GM18520 (cell line): ENCODE results near the gene TTLL4.

Experiments used
- ATAC-seq: cut with Tn5 transposase; IDR thresholded peaks from one replicate; pipeline ENCODE4 v1.9.1; 2021; ENCODE audit not compliant: unreplicated experiment

Gene TTLL4

DNA sequence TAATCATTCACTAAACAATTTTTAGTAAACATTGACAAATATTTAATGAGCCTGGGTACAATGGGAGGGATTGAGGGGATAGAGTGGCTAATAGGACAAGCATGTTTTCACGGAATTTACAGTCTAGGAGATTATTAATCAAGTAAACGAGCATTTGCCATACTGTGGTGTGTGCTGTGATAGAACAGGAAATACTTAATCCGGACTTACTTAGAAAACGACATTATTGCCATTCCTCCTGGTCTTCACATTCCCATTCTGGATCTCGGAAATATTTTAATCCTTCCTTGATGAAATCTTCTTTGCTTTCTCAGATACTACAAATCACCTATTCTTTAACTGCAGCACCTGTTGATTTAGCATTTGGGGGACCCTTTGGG lies 905 bp downstream of the TTLL4 start:
- no peak for ATAC-seq

DNA sequence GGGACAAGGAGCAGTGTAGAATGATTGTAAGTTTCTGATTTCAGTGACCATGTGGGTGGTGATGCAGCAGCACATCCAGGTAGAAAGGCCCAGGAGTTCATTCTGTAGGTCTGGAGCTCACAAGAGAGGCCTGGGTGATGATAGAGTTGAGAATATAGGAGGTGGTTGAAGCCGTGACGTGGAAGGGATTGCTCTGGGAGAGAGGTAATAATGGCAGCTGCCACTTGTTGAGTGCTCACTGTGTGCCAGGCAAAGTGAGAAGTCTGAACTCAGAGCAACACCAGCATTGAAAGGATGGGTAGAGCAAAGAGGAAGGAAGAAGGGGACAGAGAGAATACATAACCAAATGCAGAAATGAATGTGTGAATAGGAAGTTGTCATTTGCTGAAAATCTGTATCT lies 3.3 kb downstream of the TTLL4 start:
- ATAC-seq = no peak

DNA sequence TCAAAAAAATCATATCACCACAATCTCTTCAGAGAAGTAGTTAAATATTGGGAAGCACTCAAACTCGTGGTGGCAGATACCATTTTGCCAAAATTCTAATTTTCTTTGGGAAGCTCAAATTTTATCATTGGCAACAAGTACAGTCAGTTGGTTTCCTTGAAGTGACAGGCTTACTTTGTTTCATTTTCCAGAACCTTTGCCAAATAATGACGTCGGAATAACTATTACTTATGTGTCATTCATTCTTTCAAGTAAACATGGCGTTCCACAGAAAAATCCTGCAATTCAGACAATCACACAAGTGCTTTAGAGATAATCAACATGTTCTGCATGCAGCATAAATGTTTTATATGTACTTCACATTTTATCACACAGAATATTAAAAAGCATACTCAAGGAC lies 5.4 kb downstream of the TTLL4 start:
- no peak for ATAC-seq

DNA sequence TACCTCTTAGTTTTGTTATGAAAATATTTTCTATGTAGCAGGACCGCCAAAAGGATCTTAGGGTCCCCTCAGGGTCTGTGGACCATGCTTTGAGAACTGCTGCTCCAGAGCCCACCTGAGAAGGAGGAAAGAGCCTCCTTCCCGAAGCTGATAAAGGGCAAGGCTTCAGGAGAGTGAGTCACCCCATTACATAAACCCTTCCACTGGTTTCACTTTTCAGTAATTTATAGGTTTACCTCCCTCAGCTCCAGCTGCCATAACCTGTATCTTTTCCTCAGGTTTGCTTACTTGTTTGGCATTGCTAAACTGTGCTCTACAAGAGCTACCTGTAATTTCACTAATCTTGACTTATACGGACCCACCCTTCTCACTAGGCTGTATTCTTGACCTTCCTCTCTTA lies 6.6 kb downstream of the TTLL4 start:
- ATAC-seq = no peak

DNA sequence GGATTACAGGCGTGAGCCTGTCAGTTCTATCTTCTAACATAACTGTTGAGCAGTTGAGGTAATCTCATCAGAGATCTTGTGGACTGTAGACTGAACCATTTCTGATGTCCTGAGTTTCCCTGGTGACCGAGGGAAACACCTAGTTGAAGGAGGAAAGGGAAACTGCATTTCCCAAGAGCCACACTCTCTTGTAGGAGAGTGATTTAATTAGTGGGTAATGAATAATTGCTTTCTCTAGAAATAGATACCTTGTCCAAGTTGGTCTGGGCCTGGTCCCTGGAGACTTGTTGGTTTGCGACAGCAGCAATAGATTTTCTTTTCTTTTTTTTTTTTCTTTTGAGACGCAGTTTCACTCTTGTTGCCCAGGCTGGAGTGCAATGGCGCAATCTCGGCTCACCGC lies 7.4 kb downstream of the TTLL4 start:
- no peak for ATAC-seq

DNA sequence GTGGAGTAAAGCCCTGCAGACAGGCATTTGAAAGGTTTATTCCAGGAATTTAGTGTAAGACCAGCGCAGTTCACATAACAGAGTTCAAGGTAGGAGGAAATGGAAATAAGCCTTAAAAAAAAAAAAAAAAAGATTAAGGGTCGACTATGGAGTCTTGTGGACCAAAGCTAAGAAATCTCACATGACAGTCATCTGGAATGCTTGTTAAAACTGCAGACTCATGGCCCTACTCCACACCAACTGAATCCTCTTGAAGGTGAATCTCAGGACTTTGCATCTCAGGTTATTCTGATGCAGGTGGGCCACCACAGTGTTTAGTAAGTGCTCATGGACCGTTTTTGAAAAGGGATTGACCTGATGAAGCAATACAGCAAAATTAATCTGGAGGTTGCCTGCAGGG lies 8.8 kb downstream of the TTLL4 start:
- ATAC-seq = no peak

DNA sequence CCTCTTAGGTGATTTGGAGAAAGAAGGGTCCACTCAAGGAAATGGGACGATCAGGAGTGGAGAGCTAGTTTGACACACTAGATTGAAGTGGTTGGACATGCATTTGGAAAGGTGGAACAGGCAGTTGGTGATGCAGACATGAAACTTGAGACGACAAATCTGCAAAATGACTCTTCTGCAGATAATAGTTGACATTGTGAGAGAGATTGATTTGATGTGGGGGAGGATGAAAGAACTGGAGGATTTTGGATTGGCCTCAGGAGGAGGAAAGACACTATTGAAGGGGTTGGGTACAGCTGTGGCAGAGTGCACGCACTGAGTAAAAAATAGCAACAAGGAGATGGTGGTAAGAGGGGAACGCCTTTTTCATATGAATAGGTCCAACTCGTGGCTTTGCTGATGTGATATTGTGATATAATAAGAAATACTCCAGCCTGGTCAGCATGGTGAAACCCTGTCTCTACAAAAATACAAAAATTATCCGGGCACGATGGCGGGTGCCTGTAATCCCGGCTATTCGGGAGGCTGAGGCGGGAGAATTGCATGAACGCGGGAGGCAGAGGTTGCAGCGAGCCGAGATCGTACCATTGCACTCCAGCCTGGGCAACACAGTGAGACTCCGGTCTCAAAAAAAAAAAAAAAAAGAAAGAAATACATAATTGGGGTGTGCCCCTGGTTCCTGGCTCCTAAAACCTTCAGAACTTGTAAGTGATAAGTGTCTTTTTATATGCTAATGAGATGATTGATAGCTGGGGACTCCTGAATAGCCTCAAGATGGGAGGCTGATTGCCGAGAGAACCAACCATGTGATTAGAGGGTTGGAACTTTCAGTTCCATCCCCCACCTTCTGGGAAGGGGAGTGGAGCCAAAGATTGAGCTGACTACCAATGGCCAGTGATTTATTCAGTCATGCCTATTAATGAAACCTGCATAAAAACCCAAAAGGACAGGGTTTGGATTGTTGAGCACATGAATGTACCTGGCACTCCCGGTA lies 9.7 kb downstream of the TTLL4 start:
- ATAC-seq = no peak

DNA sequence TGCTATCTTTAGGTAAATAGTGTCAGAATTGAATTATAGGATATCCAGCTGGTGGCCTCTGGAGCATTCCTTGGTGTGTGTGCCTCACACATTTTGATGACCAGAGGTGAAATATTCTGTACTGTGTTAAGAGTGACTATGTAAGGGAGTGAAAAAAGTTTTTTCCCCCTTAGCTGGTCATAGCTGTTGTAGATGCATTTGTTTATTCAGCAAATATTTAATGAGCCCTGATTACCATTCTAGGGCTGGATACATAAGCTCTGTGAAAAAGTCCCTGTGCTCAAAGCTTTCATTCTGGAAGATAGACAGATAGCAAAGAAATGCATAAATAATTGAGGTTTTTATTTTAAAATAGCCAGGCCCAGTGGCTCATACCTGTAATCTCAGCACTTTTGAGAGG lies 10.9 kb downstream of the TTLL4 start:
- ATAC-seq = no peak

DNA sequence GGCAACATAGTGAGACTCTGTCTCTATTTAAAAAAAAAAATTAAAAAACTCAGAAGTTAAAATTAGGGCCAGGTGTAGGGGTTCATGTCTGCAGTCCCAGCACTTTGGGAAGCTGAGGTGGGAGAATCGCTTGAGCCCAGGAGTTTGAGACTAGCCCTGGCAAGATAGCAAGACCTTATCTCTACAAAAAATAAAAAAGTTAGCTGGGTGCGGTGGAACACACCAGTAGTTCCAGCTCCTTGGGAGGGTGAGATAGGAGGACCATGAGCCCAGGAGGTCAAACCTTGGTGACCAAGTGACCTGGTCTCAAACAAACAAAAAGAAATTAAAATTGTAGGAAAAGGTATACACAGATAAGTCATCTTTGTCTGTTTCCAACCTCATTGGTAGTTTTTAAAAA lies 11.3 kb downstream of the TTLL4 start:
- ATAC-seq = no peak

DNA sequence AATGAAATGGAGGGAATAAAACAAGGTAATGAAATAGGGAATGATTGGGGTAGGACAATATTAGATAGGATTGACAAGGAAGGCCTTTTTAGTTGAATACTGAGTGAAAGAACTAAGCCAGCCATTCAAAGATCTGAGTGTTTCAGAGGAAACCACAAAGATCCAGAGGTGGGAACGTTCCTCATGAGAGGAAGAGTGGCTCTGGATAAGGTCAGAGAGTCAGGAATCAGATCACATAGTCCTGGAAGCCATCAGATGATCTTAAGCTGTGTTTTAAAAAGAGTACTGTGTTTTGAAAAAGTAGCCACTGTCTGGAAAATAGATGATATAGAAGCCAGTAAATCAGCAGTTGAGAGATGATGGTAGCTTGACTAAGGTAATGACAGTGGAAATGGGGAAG lies 11.8 kb downstream of the TTLL4 start:
- ATAC-seq = no peak

DNA sequence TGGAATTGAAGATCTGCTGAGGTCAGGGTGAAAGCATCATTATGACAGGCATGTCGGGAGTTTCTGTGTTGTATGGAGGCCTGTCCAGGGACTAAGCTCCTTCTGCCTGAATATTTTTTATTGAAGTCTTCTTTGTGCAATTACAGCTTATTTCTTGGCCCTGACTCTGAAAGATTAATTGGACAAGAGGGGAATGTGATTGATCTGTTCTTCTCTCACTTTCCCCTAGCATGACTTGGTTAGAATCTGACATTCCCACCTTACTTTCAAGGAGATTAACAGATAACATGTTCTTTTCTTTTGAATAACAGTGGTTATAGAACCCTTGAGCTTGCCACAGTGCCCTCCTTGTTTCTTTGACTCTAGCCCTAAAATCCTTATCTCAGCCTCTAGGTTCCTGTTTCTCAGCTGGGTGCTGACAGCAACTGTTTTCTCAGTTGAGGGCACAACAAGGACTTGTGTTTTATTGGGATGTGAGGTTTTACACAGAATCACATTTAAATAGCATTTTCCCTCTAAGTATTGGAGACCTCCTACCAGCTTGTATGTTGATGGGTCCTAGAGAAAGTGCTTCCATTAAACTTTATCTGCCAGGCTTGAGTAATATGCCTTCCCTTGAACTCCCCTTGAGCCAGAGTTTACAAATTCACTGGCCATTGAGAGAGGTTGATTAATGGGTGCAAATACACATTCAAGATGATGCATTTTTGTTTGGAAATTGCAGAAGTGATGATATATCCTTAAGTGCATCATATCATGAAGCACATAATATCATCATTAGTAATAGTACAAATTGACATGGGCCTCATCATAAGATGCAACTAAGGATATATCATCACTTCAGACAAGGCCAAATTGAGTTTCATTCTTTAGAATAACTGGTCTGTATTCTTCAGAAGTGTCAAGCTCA lies 12.5 kb downstream of the TTLL4 start:
- ATAC-seq = no peak

DNA sequence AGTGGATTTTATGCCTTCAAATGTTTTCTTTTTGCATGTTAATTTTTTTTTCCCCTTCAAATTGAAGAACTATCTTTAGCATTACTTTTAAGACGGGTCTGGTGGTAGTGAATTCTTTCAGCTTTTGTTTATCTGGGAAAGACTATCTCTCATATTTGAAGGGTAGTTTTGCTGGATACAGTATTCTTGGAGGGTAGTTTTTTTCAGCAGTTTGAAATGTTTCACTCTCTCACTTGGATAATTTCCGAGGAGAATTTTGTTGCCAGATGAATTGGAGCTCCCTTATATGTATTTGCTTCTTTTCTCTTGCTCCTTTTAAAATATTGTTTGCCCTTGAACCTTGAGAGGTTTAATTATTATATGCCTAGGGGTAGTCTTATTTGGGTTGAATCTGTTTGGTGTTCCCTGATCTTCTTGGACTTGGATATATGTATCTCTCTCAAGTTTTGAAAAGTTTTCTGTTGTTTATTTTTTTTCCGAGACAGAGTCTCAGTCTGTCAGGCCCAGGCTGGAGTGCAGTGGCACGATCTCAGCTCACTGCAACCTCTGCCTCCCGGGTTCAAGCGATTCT lies 15.5 kb downstream of the TTLL4 start:
- no peak for ATAC-seq

DNA sequence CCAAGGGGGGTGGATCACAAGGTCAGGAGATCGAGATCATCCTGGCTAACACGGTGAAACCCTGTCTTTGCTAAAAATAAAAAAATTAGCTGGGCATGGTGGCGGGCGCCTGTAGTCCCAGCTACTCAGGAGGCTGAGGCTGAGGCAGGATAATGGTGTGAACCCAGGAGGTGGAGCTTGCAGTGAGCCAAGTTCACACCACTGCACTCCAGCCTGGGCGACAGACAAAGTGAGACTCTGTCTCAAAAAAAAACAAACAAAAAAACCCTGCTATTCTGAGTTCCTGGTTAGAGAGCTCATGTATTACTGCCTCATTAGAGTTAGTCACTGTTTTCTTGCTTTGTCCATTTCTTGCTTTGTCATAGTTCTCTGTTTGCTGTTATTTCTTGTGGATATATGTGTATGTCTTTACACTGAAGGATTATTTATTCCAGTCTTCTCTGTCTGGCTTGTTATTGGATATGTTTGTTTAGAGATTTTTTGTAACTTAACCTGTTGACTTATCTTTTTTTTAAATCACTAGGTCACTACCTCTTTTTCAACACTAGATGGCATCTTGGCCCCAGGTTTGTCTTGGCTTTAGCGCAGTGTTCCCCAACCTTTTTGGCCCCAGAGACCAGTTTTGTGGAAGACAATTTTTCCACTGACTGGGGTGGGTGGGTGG lies 17.0 kb downstream of the TTLL4 start:
- ATAC-seq = no peak

DNA sequence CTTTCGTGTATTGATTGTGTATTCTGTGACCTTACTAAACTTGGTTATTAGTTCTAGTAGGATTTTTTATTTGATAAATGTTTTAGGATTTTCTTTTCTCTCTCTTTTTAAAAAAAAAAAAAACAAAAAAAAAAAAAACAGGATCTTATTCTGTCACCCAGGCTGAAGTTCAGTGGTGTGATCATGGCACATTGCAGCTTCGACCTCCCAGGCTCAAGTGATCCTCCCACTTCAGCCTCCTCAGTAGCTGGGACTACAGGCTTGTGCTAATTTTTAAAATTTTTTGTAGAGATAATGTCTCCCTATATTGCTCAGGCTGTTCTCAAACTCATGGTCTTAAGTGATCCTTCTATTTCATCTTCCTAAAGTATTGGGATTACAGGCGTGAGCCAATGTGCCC lies 19.0 kb downstream of the TTLL4 start:
- no peak for ATAC-seq

DNA sequence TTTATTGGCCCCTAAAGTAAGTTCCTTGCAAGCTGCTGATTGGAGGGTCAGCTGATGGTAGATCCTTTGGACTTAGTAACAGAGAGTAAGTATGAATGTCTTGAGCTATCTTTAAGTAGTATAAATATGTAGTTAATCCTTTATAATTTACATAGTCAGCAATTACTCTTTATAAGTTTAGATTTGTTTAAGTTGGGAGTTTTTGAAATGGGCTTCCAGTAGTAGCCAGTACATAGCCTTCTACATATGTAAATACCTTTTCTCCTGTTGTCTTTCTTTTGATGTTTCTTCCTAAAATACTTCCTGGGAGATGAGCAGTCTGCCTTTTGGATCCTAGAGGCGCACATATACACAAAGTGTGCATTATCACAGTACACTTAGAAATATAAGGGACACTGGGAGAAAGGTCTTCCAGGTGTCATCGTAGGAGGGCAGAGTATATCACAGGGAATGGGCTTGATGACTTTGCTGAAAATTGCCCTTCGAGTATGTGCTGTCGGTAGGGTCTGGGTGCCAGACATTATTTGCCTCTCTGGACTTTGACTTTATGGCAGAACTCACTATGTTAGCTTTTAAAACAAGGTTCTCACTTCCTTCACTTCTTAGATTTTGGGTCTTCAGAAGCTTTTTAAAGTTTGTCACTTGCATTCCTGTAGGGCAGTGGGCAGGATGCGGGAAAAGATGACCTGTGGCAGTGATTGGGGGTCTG lies 21.6 kb downstream of the TTLL4 start:
- no peak for ATAC-seq

DNA sequence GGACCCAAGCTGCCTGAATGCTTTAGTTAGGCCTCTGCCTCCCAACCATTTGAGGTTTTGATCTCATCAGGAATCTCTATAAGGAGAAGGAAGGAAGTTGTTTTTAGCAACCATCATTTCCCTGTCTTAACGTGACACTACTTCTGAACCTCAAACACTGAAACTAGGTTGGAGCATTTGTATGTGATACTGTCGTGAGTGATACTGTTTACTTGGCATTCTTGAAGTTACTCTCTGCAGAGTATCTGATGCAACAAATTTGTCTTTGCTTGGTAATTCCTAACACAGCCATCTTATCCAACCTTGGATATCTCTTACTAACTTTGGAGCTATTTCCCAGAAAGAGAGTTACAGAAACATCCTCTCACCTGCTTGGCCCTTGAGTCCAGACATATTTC lies 22.1 kb downstream of the TTLL4 start:
- ATAC-seq = no peak

DNA sequence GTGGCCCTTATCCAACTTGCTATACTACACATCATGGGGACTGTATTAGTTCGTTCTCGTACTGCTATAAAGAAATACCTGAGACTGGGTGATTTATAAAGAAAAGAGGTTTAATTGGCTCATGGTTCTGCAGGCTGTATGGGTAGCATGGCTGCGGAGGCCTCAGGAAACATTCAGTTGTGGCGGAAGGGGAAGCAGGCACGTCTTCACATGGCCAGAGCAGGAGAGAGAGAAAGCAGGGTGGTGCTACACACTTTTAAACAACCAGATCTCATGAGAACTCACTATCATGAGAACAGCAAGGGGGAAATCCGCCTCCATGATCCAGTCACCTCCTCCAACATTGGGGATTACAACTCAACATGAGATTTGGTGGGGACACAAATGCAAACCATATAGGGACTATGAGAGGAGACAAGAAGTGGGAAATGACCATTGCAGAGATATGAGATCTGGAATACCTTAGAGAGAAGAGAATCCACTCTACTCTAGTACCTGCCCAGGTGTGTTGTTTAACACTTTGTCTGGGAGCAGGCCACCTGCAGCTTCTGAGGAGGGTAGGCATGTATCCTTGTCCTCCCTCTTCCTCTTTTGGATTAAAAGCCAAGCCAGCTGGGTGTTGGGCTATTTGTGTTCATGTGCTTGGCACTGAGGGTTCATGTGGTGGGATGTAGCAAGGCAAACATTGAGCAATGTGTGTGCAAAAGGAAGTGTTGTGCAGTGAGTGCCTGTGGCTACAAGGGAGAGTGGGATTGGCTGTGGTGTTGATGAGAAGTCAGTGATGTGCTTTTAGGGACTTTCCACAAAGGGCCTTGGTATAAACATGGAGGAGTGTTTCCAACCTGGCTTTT lies 22.8 kb downstream of the TTLL4 start:
- ATAC-seq = no peak

DNA sequence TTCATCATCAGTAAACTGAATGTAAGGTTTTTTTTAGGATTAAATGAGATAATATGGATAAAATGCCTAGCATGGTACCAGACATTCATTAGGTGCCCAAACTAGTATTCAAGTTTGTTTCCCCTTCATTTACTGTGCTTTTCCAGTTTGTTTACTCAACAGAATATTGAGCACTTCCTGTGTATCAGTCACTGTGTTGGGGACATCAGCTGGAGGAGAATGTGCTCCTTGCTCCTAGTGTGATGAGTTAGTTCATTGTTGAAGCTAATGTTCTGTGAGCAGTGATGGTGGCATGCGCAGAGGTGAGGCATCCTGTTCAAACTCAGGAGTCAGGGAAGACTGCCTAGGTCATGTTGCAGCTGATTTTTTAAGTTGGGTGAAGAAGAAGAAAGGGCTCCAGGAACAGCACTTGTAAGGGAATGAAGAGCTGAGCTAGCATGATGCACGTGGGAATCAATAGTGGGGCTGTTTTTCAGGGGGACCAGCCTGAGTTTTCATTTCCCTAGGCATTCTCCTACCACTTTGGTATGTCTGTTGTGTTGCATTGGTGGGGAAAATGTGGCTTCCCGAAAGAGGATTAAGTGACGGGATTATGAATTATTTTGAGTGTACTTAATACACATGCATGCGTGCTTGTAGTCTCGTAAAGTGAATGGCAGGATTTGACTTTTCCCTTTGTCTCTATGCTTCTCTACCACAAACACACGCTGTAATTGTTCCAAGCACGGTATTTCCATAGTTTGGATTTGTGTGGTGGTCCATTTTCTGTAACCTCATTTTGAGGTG lies 23.7 kb downstream of the TTLL4 start:
- ATAC-seq = no peak

DNA sequence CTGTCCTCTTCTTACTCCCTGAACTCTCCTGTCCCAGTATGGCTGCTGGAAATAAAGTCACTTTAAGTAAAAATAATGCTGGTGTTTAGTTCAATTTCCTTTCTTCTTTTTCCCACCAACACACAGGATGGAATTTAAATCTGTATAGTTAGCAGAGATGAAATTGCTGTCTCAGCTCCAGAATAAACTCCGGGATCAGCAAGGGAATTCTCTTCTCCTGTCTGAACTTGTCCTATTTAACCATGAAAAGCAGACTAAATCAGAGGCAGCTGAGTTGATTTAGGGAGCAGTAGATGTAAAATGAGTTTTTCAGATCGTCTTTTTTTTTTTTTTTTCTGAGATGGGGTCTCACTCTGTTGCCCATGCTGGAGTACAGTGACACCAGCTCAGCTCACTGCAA lies 25.9 kb downstream of the TTLL4 start:
- ATAC-seq = no peak
